IMR-90 (cell line): ENCODE measurements around the gene AURKA. TPM values are rescaled to one million over a fixed set of nuclear protein-coding genes. Genes with fewer than 3 reads are reported as not detected.
A peak's percentile ranks its signal among the peaks of the same experiment; 100 is the strongest.

ENCODE experiments used
- ATAC-seq: fragments of 200-7000 bp; cut with Tn5 transposase; 2 replicates; pipeline ENCODE4 v1.9.1; 2020; ENCODE audit warnings: low read depth, mild to moderate bottlenecking, moderate library complexity
- BruUV-seq: library from RNA; stranded (reverse); fragments of 400-500 nt; replicated peaks from 2 replicates; lab custom pipeline; 2021; lab: Mats Ljungman, UMichigan
- CTCF ChIA-PET: fragments of 300-600 bp; formaldehyde crosslinking; extraction: SDS; loops from one replicate; lab custom pipeline; 2021; ENCODE audit warnings: antibody characterized with exemption; lab: Yijun Ruan, JAX
- POLR2A ChIA-PET: fragments of 300-600 bp; sonication (Branson Sonifier 250); formaldehyde crosslinking; loops from one replicate; lab custom pipeline; 2022; ENCODE audit warnings: antibody characterized with exemption; ENCODE audit not compliant: unreplicated experiment; lab: Charles Lee
- DNase-seq: peaks from one replicate; pipeline ENCODE4 v3.0.0; 2013
- H2AFZ ChIP-seq: replicated peaks from 2 replicates; pipeline ENCODE3; 2013; ENCODE audit warnings: low read length, mild to moderate bottlenecking; ENCODE audit not compliant: poor library complexity
- H2AK5ac ChIP-seq: 2 replicates; pipeline ENCODE4 v1.6.1; 2013; ENCODE audit warnings: low read depth, low read length, inconsistent platforms
- H2AK9ac ChIP-seq: replicated peaks from 2 replicates; pipeline ENCODE3; 2013; ENCODE audit warnings: mild to moderate bottlenecking, low read depth, low read length, moderate library complexity; ENCODE audit not compliant: poor library complexity
- H2BK120ac ChIP-seq: 2 replicates; pipeline ENCODE4 v1.6.1; 2013; ENCODE audit warnings: low read depth, low read length, inconsistent platforms
- H2BK15ac ChIP-seq: 3 replicates; pipeline ENCODE4 v1.6.1; 2013; ENCODE audit warnings: low read depth, low read length, inconsistent platforms
- H2BK20ac ChIP-seq: 2 replicates; pipeline ENCODE4 v1.6.1; 2013; ENCODE audit warnings: low read depth, mild to moderate bottlenecking, inconsistent platforms, low read length, moderate library complexity
- H2BK5ac ChIP-seq: 2 replicates; pipeline ENCODE4 v1.6.1; 2013; ENCODE audit warnings: mild to moderate bottlenecking, low read depth, low read length, inconsistent platforms; ENCODE audit not compliant: poor library complexity, severe bottlenecking
- H3K14ac ChIP-seq: replicated peaks from 2 replicates; pipeline ENCODE4 v1.6.1; 2013; ENCODE audit warnings: low read depth, low read length, inconsistent platforms
- H3K18ac ChIP-seq: 2 replicates; pipeline ENCODE4 v1.6.1; 2013; ENCODE audit warnings: low read depth, low read length, control low read depth
- H3K23ac ChIP-seq: 2 replicates; pipeline ENCODE4 v1.6.1; 2013; ENCODE audit warnings: low read depth, low read length, inconsistent platforms
- H3K27ac ChIP-seq: 2 replicates; pipeline ENCODE4 v1.5.1; 2013; ENCODE audit warnings: mild to moderate bottlenecking, control low read depth, low read length; ENCODE audit not compliant: insufficient read depth
- H3K27me3 ChIP-seq: 2 replicates; pipeline ENCODE4 v1.6.1; 2013; ENCODE audit warnings: low read length; ENCODE audit not compliant: control insufficient read depth, insufficient read depth
- H3K36me3 ChIP-seq: 2 replicates; pipeline ENCODE4 v1.6.1; 2013; ENCODE audit warnings: low read length, mixed read lengths; ENCODE audit not compliant: control insufficient read depth, insufficient read depth
- H3K4ac ChIP-seq: 2 replicates; pipeline ENCODE4 v1.6.1; 2013; ENCODE audit warnings: low read depth, low read length, inconsistent platforms
- H3K4me1 ChIP-seq: 2 replicates; pipeline ENCODE4 v1.6.1; 2013; ENCODE audit warnings: low read length, mixed read lengths; ENCODE audit not compliant: control insufficient read depth, insufficient read depth
- H3K4me2 ChIP-seq: 2 replicates; pipeline ENCODE4 v1.6.1; 2013; ENCODE audit warnings: low read depth, mild to moderate bottlenecking, control low read depth, low read length, moderate library complexity
- H3K4me3 ChIP-seq: 2 replicates; pipeline ENCODE4 v1.5.1; 2013; ENCODE audit warnings: low read depth, mild to moderate bottlenecking, control low read depth, low read length, moderate library complexity; ENCODE audit not compliant: insufficient read depth
- H3K56ac ChIP-seq: 2 replicates; pipeline ENCODE4 v1.6.1; 2013; ENCODE audit warnings: low read length, inconsistent platforms; ENCODE audit not compliant: insufficient read depth; ENCODE audit errors: extremely low read depth
- H3K79me1 ChIP-seq, 2 experiments: 2 replicates each; pipeline ENCODE4 v1.6.1; 2013; ENCODE audit warnings: low read length in 2 of 2, inconsistent platforms in 1 of 2, low read depth in 1 of 2
- H3K9ac ChIP-seq: 2 replicates; pipeline ENCODE4 v1.6.1; 2013; ENCODE audit warnings: low read depth, low read length, control low read depth
- H3K9me1 ChIP-seq: 2 replicates; pipeline ENCODE4 v1.6.1; 2013; ENCODE audit warnings: low read length, inconsistent platforms; ENCODE audit not compliant: insufficient read depth
- H3K9me3 ChIP-seq: 2 replicates; pipeline ENCODE4 v1.6.1; 2013; ENCODE audit warnings: low read length; ENCODE audit not compliant: control insufficient read depth, insufficient read depth
- H4K20me1 ChIP-seq: 2 replicates; pipeline ENCODE4 v1.6.1; 2013; ENCODE audit warnings: low read length, inconsistent platforms; ENCODE audit not compliant: insufficient read depth
- H4K5ac ChIP-seq: 2 replicates; pipeline ENCODE4 v1.6.1; 2013; ENCODE audit warnings: mild to moderate bottlenecking, low read depth, low read length, control low read depth
- H4K8ac ChIP-seq, 2 experiments: 2 replicates each; pipeline ENCODE4 v1.6.1; 2013; ENCODE audit warnings: low read depth in 2 of 2, low read length in 2 of 2, control low read depth in 1 of 2, inconsistent platforms in 1 of 2
- H4K91ac ChIP-seq: 2 replicates; pipeline ENCODE4 v1.6.1; 2013; ENCODE audit warnings: low read depth, low read length, inconsistent platforms; ENCODE audit not compliant: insufficient read depth
- CEBPB ChIP-seq: IDR thresholded peaks from 2 replicates; pipeline ENCODE4 v1.6.1; 2012; ENCODE audit warnings: low read depth, low read length, improper control_type of control experiment
- MXI1 ChIP-seq: IDR thresholded peaks from 2 replicates; pipeline ENCODE4 v1.6.1; 2012; ENCODE audit warnings: low read depth, mild to moderate bottlenecking, low read length, moderate library complexity, borderline replicate concordance
- dilution Hi-C: fragments of 300-500 bp; cut with HindIII; formaldehyde crosslinking; loops from one replicate; pipeline ENCODE4 v1.14.3; 2018; ENCODE audit warnings: low sequenced_read_pairs; ENCODE audit not compliant: unreplicated experiment
- in situ Hi-C: fragments of 300-500 bp; cut with MboI; formaldehyde crosslinking; loops from 3 replicates; pipeline ENCODE4 v1.14.3; 2019; ENCODE audit warnings: low sequenced_read_pairs, inconsistent platforms, mixed read lengths
- intact Hi-C: fragments of 100-400 bp; cut with micrococcal nuclease; formaldehyde crosslinking; loops from 2 replicates; pipeline ENCODE4 v1.10.0; 2022
- polyA plus RNA-seq, 3 experiments: library from polyadenylated mRNA; depleted of rRNA; stranded (reverse); fragments of >200 nt; gene quantifications; 2 replicates each; pipeline ENCODE4 v1.2.3, GENCODE V29; 2012; ENCODE audit warnings: low replicate concordance in 1 of 3
- total RNA-seq: library from RNA; depleted of rRNA; stranded (reverse); fragments of >200 nt; gene quantifications from 2 replicates; pipeline ENCODE4 v1.2.3, GENCODE V29; 2012

Gene AURKA
- total and polyA plus RNA-seq, 2 of the 4 experiments (the other 2 are of a cell fraction) = 68.0 to 83.3 TPM

DNA sequence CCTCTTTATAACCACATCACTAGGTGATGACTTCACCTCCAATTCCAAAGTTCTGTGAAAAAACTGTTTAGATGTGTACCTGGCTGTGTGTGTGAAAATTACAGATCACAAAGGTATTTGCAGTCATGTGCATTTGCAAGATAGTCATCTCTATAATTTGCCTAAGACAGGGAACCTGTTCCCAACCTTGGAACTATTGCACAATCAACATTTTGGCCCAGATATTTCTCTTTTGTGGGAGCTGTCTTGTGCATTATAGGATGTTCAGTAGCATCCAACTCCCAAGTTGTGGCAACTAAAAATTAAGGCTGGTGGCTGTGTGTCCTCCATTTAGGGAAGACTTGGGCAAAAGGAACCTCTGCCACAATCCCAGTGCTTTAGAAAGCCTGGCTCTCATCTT, 67.2 kb downstream of the AURKA start:
- DNase-seq (no peak), ATAC-seq (no peak)
- no peaks in the 10 kb centered on the region for H3K4me1 ChIP-seq
- H3K4me3 ChIP-seq = no peak overlapping the region
- no peak overlapping the region for H3K18ac ChIP-seq
- POLR2A ChIA-PET = no interaction called here
- no peak overlapping the region for H3K4ac ChIP-seq
- H3K9me1 ChIP-seq = no peaks in the 10 kb centered on the region
- H2AFZ ChIP-seq = no peak overlapping the region
- H4K91ac ChIP-seq = no peak overlapping the region
- H2BK5ac ChIP-seq = no peak overlapping the region
- H4K8ac ChIP-seq = no peak overlapping the region
- H2AK5ac ChIP-seq = no peak overlapping the region
- H3K4me2 ChIP-seq = no peak overlapping the region
- H3K56ac ChIP-seq = no peak overlapping the region
- dilution Hi-C loops (no loop called here), in situ Hi-C loops (no loop called here), intact Hi-C loops (no loop called here)
- no peak overlapping the region for H2BK120ac ChIP-seq
- no peak overlapping the region for H3K23ac ChIP-seq
- BruUV-seq = no TSS peak
- H4K5ac ChIP-seq = no peak overlapping the region
- H3K9ac ChIP-seq = no peak overlapping the region
- no peaks in the 10 kb centered on the region for H4K20me1 ChIP-seq
- no peaks in the 10 kb centered on the region for H3K36me3 ChIP-seq
- H3K14ac ChIP-seq = no peak overlapping the region
- TF ChIP-seq MXI1 (no peak), CEBPB (peak; percentile 83)
- no peak overlapping the region for H2BK15ac ChIP-seq
- CTCF ChIA-PET = no interaction called here
- H3K27ac ChIP-seq = no peak overlapping the region
- H3K27me3 ChIP-seq = no peaks in the 10 kb centered on the region
- H2BK20ac ChIP-seq = no peak overlapping the region
- H3K79me1 ChIP-seq = no peaks in the 10 kb centered on the region
- no peak overlapping the region for H2AK9ac ChIP-seq
- no peaks in the 10 kb centered on the region for H3K9me3 ChIP-seq
